Measurements from ENCODE around the gene ITPR1. TPM values are rescaled to one million over a fixed set of nuclear protein-coding genes. Genes with fewer than 3 reads are reported as not detected.

ITPR1 gene
- total RNA-seq, 1 donor from 2014 or later = 90.8 TPM

Other genes with a start within 250 kb of the ITPR1 start
- gene SETMAR, start 190.0 kb upstream of the ITPR1 start, total RNA-seq = 11.4 and 12.4 TPM in 2 replicates
- gene SUMF1, start 26.1 kb upstream of the ITPR1 start, total RNA-seq = 8.1 and 8.7 TPM in 2 replicates

All from T-helper 1 cell treated with Interleukin-12 subunit alpha and Interleukin-12 subunit beta and Interleukin-4 antibody, amounts not matched to agents 30 ng/mL and 1 ng/mL, for 36 hours (primary cell).